ENCODE data around the gene SSU72. TPM values are rescaled to one million over a fixed set of nuclear protein-coding genes. Genes with fewer than 3 reads are reported as not detected.

SSU72 gene
- total RNA-seq, 1 experiment from 2014 or later: 179 TPM

GRCh38 chr1:1561801-1562470, 12.7 kb downstream of the SSU72 start:
- H3K4ac ChIP-seq (ENCODE audit: low read depth, low read length): no peak overlapping the region
- H4K91ac ChIP-seq (ENCODE audit: insufficient read length, low read depth, low read length): no peak overlapping the region
- no peak overlapping the region for H3K9ac ChIP-seq (ENCODE audit: extremely low read depth, insufficient read length, low read length)
- no peak overlapping the region for H3K4me2 ChIP-seq (ENCODE audit: insufficient read depth, insufficient read length, low read length)
- H4K5ac ChIP-seq (ENCODE audit: insufficient read length, low read depth, low read length): no peak overlapping the region
- no peak overlapping the region for H2BK20ac ChIP-seq (ENCODE audit: low read depth, low read length, poor library complexity, severe bottlenecking)
- no peaks in the 10 kb centered on the region for H4K20me1 ChIP-seq (ENCODE audit: control insufficient read depth, insufficient read depth, insufficient read length)
- no peaks in the 10 kb centered on the region for H3K27me3 ChIP-seq (ENCODE audit: insufficient read depth, low read length)
- no peak overlapping the region for H2BK12ac ChIP-seq (ENCODE audit: insufficient read length, low read depth, low read length)
- H3T11ph ChIP-seq (ENCODE audit: low read length): no peak overlapping the region
- H3K56ac ChIP-seq (ENCODE audit: insufficient read length, low read depth, low read length): no peak overlapping the region
- H2AK5ac ChIP-seq (ENCODE audit: insufficient read length, low read length): no peak overlapping the region
- no peak for TF ChIP-seq CTCF (conservative IDR thresholded peaks at IDR 0.05)
- no peak overlapping the region for H4K8ac ChIP-seq (replicated peaks; ENCODE audit: insufficient read length, low read depth, low read length)
- H3K23ac ChIP-seq (ENCODE audit: insufficient read length, low read depth, low read length): no peak overlapping the region
- Mint-ChIP-seq H3K9me3 (no peaks in the 10 kb centered on the region), H3K4me3 (no peak overlapping the region; a peak in 1 of 5 replicates), H3K36me3 (ENCODE audit: insufficient read depth in 1 of 3, low read depth in 3 of 3) (peaks cover 32 to 60% (median 49%) of the 10 kb centered on the region in 3 experiments), H3K27ac (peak overlapping the region in 1 of 3 experiments; percentile 31; a peak in 3 of 7 replicates), H3K27me3 (ENCODE audit: low read depth) (no peaks in the 10 kb centered on the region; the same call in 1 of the 2 replicates), H3K4me1 (peaks cover under 1 to 2% of the 10 kb centered on the region in 2 experiments; a peak in 2 of 4 replicates)
- no peak for DNase-seq
- H3K9me3 ChIP-seq (ENCODE audit: control insufficient read depth, low read depth, low read length): no peaks in the 10 kb centered on the region
- no peaks in the 10 kb centered on the region for H3K23me2 ChIP-seq (ENCODE audit: insufficient read length, low read depth, low read length, poor library complexity, severe bottlenecking)
- H3K18ac ChIP-seq (ENCODE audit: insufficient read length, low read depth, low read length): no peak overlapping the region
- H3K4me1 ChIP-seq (ENCODE audit: insufficient read depth, low read length): no peaks in the 10 kb centered on the region
- WGBS (ENCODE audit: extremely low coverage, insufficient read length, low lambda C conversion rate): no CpG with 5 or more reads among the region's 15 CpGs
- no peak overlapping the region for H2BK5ac ChIP-seq (ENCODE audit: insufficient read length, low read length)
- no peak overlapping the region for H3K27ac ChIP-seq (ENCODE audit: insufficient read length, low read depth, low read length)
- peaks cover 16% of the 10 kb centered on the region; the same call in 1 of the 2 replicates for H3K79me2 ChIP-seq (ENCODE audit: insufficient read depth, low read length)
- H3K79me1 ChIP-seq (ENCODE audit: insufficient read depth, low read depth, low read length, poor library complexity, severe bottlenecking): peaks cover 6% of the 10 kb centered on the region
- no peak overlapping the region for H2BK120ac ChIP-seq (ENCODE audit: low read depth, low read length, poor library complexity, severe bottlenecking)
- no peak overlapping the region for H2BK15ac ChIP-seq (ENCODE audit: low read depth, low read length)
- no peak overlapping the region for H3K14ac ChIP-seq (ENCODE audit: insufficient read depth, low read length)
- no peak overlapping the region for H2AFZ ChIP-seq (ENCODE audit: low read length)
